K562 (cell line): ENCODE results near the gene ADD1. TPM values are rescaled to one million over a fixed set of nuclear protein-coding genes. Genes with fewer than 3 reads are reported as not detected.

Experiments
- CC2D1A ChIP-seq: fragments of 450-650 bp; IDR thresholded peaks from 2 replicates; pipeline ENCODE4 v1.6.1; 2017; ENCODE audit warnings: mild to moderate bottlenecking
- DLX4 ChIP-seq: fragments of 250-450 bp; sonication (Bioruptor Pico); IDR thresholded peaks from 2 replicates; pipeline ENCODE4 v1.6.1; 2021; ENCODE audit warnings: mild to moderate bottlenecking
- EGR1 ChIP-seq: fragments of 450-650 bp; conservative IDR thresholded peaks from 2 replicates; pipeline ENCODE4 v1.6.1; 2017; ENCODE audit warnings: mild to moderate bottlenecking
- EP400 ChIP-seq: fragments of 450-650 bp; IDR thresholded peaks from 2 replicates; pipeline ENCODE4 v1.6.1; 2017; ENCODE audit warnings: antibody characterized with exemption, mild to moderate bottlenecking, moderate library complexity
- FOXO4 ChIP-seq: fragments of 450-650 bp; formaldehyde crosslinking; IDR thresholded peaks from 2 replicates; pipeline ENCODE4 v1.4.0; 2020; ENCODE audit warnings: mild to moderate bottlenecking, moderate library complexity
- HMG20B ChIP-seq: fragments of 250-450 bp; sonication (Bioruptor Pico); IDR thresholded peaks from 2 replicates; pipeline ENCODE4 v1.5.0; 2021; ENCODE audit warnings: mild to moderate bottlenecking
- ILK ChIP-seq: fragments of 450-650 bp; IDR thresholded peaks from 2 replicates; pipeline ENCODE4 v1.6.1; 2016; ENCODE audit warnings: missing genetic modification characterization, low read depth, mild to moderate bottlenecking, missing compliant biosample characterization, moderate library complexity, borderline replicate concordance
- KHSRP ChIP-seq: fragments of 450-650 bp; IDR thresholded peaks from 2 replicates; pipeline ENCODE4 v1.6.1; 2017
- MAFG ChIP-seq: fragments of 450-650 bp; conservative IDR thresholded peaks from 2 replicates; pipeline ENCODE4 v1.6.1; 2016; ENCODE audit warnings: missing genetic modification characterization, missing compliant biosample characterization
- MLLT1 ChIP-seq, 2 experiments: fragments of 450-650 bp; IDR thresholded peaks; 2 replicates each; pipeline ENCODE4 v1.6.1; 2016
- SMARCE1 ChIP-seq: fragments of 450-650 bp; IDR thresholded peaks from 2 replicates; pipeline ENCODE4 v1.7.1; 2016; ENCODE audit warnings: mild to moderate bottlenecking
- TEAD1 ChIP-seq, 2 experiments: fragments of 450-650 bp in 1 of 2; sonication (generic) in 1 of 2; formaldehyde crosslinking; IDR thresholded peaks; 2 replicates each; pipeline versions ENCODE4 v1.4.0 to v1.8.0; 2020 to 2022; ENCODE audit warnings: mild to moderate bottlenecking in 2 of 2, missing genetic modification reagents in 1 of 2
- ZKSCAN3 ChIP-seq: fragments of 250-450 bp; sonication (Bioruptor Pico); IDR thresholded peaks from 2 replicates; pipeline ENCODE4 v1.4.0; 2020
- ZNF24 ChIP-seq: fragments of 450-650 bp; IDR thresholded peaks from 2 replicates; pipeline ENCODE4 v1.6.1; 2016
- ZNF592 ChIP-seq: fragments of 450-650 bp; IDR thresholded peaks from 2 replicates; pipeline ENCODE4 v1.6.1; 2017; ENCODE audit warnings: antibody characterized with exemption, mild to moderate bottlenecking
- polyA plus RNA-seq, 8 experiments: library from polyadenylated mRNA; depleted of rRNA in 4 of 8; stranded (reverse) in 5 of 8; unstranded in 3 of 8; fragments of >200 nt; fragmentation: Nextera tagmentation in 2 of 8; fragmentation: Illumina TruSeq in 1 of 8; extraction: Ambion mirVana in 2 of 8; extraction: Trizol in 1 of 8; gene quantifications; 2 replicates each; pipeline versions ENCODE4 v1.2.1 to v1.2.3, GENCODE V29; 2011 to 2014; ENCODE audit warnings: inconsistent platforms in 1 of 8, missing spikeins in 1 of 8
- total RNA-seq, 7 experiments: library from RNA; depleted of rRNA in 6 of 7; stranded (reverse); fragments of >200 nt in 6 of 7; fragmentation: Illumina TruSeq in 2 of 7; extraction: Trizol in 2 of 7; gene quantifications; 2 replicates each; pipeline versions ENCODE4 v1.2.1 to v1.2.3, GENCODE V29; 2011 to 2021; ENCODE audit warnings: low replicate concordance in 1 of 7

Gene ADD1
- total and polyA plus RNA-seq, 9 of the 15 experiments (the other 6 are each of a cell fraction or from before 2014, with no cell fraction given) = 17.5 to 153 (median 74.0) TPM

GRCh38 chr4:2794486-2795299, 49.0 kb upstream of the ADD1 start (continued):
- TF ChIP-seq ZNF592 = peak; percentile 46
- TF ChIP-seq KHSRP = no peak
- TF ChIP-seq EGR1 = 0 out of 2 replicates have a peak, but pooled peaks have one; percentile 8
- no peak for TF ChIP-seq ILK (tag)
- TF ChIP-seq DLX4 (CRISPR knock-in tag) = no peak
- TF ChIP-seq FOXO4 = no peak
- no peak for TF ChIP-seq HMG20B (CRISPR knock-in tag)
- no peak for TF ChIP-seq EP400
- TF ChIP-seq MAFG (tag) = peak; percentile 68
- no peak for TF ChIP-seq CC2D1A
- TF ChIP-seq MLLT1 (IDR thresholded peaks at IDR 0.05) = no peak
- TF ChIP-seq SMARCE1 = no peak
- TF ChIP-seq ZNF24 = no peak
- TF ChIP-seq TEAD1 (CRISPR knock-in tag; IDR thresholded peaks at IDR 0.05) = no peak
- no peak for TF ChIP-seq ZKSCAN3 (CRISPR knock-in tag)
